Heart right ventricle (tissue), 16 donors: Measurements from ENCODE around the gene KLF16. TPM values are rescaled to one million over a fixed set of nuclear protein-coding genes. Genes with fewer than 3 reads are reported as not detected.

Experiments used
- ATAC-seq, 8 donors: fragments of 200-7000 bp; cut with Tn5 transposase; one replicate each; pipeline ENCODE4 v1.9.1; 2020; ENCODE audit warnings: mild to moderate bottlenecking in 8 of 8, moderate library complexity in 8 of 8, moderate number of reproducible peaks in 1 of 8
- DNase-seq, 2 donors: peaks; one replicate each; pipeline ENCODE4 v3.0.0-alpha.2; 2020
- H3K27ac ChIP-seq, 10 donors: fragments of 200-600 bp; sonication (generic) in 2 of 10; one replicate each; pipeline versions ENCODE4 v1.5.0 to v1.8.0; 2020 to 2022; ENCODE audit warnings: mild to moderate bottlenecking in 3 of 10
- H3K27me3 ChIP-seq, 7 donors: fragments of 200-600 bp; one replicate each; pipeline ENCODE4 v1.8.0; 2021 to 2022; ENCODE audit warnings: mild to moderate bottlenecking in 2 of 7
- H3K36me3 ChIP-seq, 9 donors: fragments of 200-600 bp; sonication (generic) in 1 of 9; one replicate each; pipeline versions ENCODE4 v1.5.0 to v1.8.0; 2020 to 2022; ENCODE audit warnings: mild to moderate bottlenecking in 2 of 9
- H3K4me1 ChIP-seq, 9 donors: fragments of 200-600 bp; sonication (generic) in 1 of 9; one replicate each; pipeline versions ENCODE4 v1.5.0 to v1.8.0; 2020 to 2022; ENCODE audit warnings: mild to moderate bottlenecking in 4 of 9
- H3K4me3 ChIP-seq, 10 donors: fragments of 200-600 bp; sonication (generic) in 2 of 10; one replicate each; pipeline versions ENCODE4 v1.5.0 to v1.8.0; 2020 to 2022; ENCODE audit warnings: mild to moderate bottlenecking in 7 of 10, moderate library complexity in 2 of 10
- H3K9me3 ChIP-seq, 11 donors: fragments of 200-600 bp in 10 of 11; sonication (generic) in 2 of 11; one replicate each; pipeline versions ENCODE4 v1.5.0 to v1.8.0; 2013 to 2022; ENCODE audit warnings: mild to moderate bottlenecking in 2 of 11, control low read depth in 1 of 11, moderate library complexity in 1 of 11
- CTCF ChIP-seq, 9 donors: fragments of 200-600 bp; sonication (generic) in 2 of 9; IDR thresholded peaks; one replicate each; pipeline versions ENCODE4 v1.5.0 to v1.8.0; 2021 to 2022; ENCODE audit warnings: antibody characterized with exemption in 9 of 9, mild to moderate bottlenecking in 5 of 9, moderate library complexity in 1 of 9
- WGBS, 2 donors: extraction: QIAGEN DNeasy Blood & Tissue Kit; methylation state at CpG; one replicate each; pipeline ENCODE4 v1.1.7; 2013; ENCODE audit warnings: inconsistent platforms in 1 of 2; 5-methylcytosine and 5-hydroxymethylcytosine counted together
- intact Hi-C, 10 donors: fragments of 100-400 bp; cut with DNase I; formaldehyde crosslinking; loops; one replicate each; pipeline versions ENCODE4 v1.11.1 to v1.14.2; 2022
- polyA plus RNA-seq, 2 donors: library from polyadenylated mRNA; stranded (reverse); fragments of 200-250 nt; gene quantifications; one replicate each; pipeline ENCODE4 v1.2.3, GENCODE V29; 2013
- total RNA-seq, 10 donors: library from RNA; stranded (reverse); fragmentation: NEBNext Ultra II Directional in 3 of 10; extraction: Animal tissue kit (Norgen Biotek cat#: 25700) in 3 of 10; gene quantifications; one replicate each; pipeline versions ENCODE4 v1.2.1 to v1.2.4, GENCODE V29; 2021 to 2023
- donor health status: Arrhythmogenic right ventricular cardiomyopathy.
- donor health status: ischemic (EF 13 %, LVEDD 7.1; RV severe dilation, severe dysfunction).
- donor health status: healthy with polysubstance abuse.
- donor health status: DM: no; HTN: yes; CAD: no.
- donor health status: DM: no; HTN: no; CAD: no.
- donor health status: ischemic (EF 25% LVEDD 6.9; RV normal size, moderate dysfunction).
- donor health status: ischemic (EF 25% LVEDD 5.7; RV mildly dilated, moderate dysfunction).
- donor health status: healthy.
- donor health status: DM: yes; HTN: yes; CAD: no.
- donor health status: Ischemic cardiomyopathy.
- donor health status: ischemic (EF 35%, LVEDD 5.7; RV mildly dilated, moderate dysfunction).
- donor health status: nonischemic (EF 11% LVEDD 7.7; RV severe dilation, severe dysfunction).
- donor health status: DM: yes; HTN: yes; CAD: no.
- donor health status: PGD.
- donor health status: ischemic (EF 29% LVEDD 5.4; RV normal size, mild dysfunction).
- donor health status: nonischemic (EF 23%, LVEDD 6.1; RV moderate dilation, normal function).

The KLF16 gene
- total and polyA plus RNA-seq, 12 donors: 4.0 to 13.4 (median 7.6) TPM

DNA sequence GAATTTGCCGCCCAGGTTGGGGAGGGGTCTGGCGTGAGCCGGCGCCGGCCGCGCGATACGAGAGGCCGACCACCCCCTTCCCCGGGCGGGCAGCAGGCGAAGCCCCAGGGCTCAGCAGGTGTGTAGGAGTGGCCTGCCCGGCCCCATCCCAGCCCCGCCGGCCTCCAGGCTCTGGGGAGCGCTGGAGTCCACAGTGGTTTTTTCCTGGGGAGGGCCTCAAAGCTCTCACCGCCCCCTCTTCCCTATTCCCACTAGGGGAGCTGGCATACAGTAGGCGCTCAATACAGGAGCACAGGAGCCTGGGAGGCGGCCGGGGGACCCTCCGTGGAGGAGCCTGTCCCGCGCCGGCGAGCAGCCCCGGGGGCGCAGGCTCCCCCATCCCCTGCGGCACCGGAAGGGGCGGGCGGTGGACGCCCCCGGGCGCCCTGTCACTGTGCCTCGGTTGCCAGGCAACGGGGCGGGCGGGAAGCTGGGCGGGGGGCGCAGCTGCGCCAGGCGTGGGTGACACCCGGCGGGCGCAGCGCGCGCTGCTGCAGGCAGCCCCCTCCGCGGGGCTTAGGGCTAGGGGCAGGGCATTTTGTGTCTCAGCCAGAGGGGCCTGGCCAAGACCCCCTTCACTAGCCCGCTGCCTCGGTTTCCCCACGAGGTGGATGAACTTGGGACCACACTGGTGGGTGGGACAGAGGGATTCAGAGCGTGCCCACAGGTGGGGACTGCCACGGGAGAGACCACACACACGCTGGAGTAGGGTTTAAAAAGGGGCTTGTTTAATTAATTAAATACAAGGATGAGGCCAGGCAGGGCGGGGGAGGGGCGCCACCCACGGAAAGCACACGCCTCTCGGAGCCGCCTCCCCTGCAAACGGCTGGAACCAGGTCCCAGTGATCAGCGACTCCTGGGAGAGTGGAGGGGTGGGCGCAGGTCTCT, 11.5 kb downstream of the KLF16 start:
- intact Hi-C loops: no loop called here
- WGBS, 2 donors: 15 to 38% methylated on average over 65 to 66 of the region's 66 CpGs
- no peak for DNase-seq
- TF ChIP-seq CTCF (IDR thresholded peaks at IDR 0.05): no peak
- Histone ChIP-seq H3K9me3 (no peaks in the 10 kb centered on the region), H3K4me3 (peak overlapping the region in 1 of 10 donors; percentile 11), H3K27ac (peak overlapping the region in 2 of 10 donors; percentile 2 to 15), H3K4me1 (peaks cover 22 to 68% (median 44%) of the 10 kb centered on the region in 9 donors), H3K27me3 (no peaks in the 10 kb centered on the region), H3K36me3 (peaks cover 0 to 6% (median 0%) of the 10 kb centered on the region in 9 donors)
- no peak for ATAC-seq

DNA sequence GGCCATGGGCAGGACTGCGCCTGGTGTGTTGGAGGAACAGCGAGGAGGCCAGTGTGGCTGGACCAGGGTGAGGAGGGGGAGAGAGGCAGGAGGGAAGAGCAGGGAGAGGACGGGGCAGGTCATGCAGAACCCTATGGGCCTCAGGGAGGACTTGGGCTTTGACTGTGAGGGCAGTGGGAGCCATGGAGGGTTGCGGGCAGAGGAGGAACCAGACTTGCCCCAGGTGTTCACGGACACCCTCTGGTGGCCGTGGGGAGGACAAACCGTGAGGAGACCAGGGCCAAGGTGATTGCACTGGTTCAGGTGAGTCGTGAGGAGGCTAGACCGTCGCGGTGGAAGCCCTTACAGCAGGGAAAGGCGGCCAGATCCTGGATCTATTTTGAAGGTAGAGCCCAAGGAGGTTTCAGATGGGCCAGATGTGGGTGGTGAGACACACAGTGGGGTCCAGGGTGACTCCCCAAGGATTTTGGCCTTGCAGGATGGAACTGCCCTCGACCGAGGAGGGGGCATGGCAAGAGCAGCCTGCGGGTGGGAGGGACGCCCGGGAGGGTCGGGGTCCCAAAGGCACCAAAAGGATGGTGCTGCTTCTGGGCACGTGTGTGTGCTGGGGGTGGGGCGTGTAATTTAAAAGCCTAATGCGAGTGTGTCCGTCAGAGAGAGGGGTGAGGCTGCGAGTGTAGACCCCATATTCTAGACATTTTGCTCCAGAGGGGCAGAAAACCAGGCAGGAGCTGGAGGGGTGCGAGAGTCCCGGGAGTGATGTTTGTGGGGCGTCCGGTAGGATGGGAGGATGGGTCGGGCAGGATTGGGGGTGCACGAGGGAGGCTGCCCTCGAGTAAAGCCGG, 12.3 kb downstream of the KLF16 start:
- intact Hi-C loops: no loop called here
- no peak for DNase-seq

GRCh38 chr19:1849886-1850398, 13.4 kb downstream of the KLF16 start:
- no peaks in the 10 kb centered on the region for H3K27me3 ChIP-seq
- TF ChIP-seq CTCF (IDR thresholded peaks at IDR 0.05): no peak
- DNase-seq (no peak), ATAC-seq (no peak)
- no peak overlapping the region for H3K27ac ChIP-seq
- H3K4me3 ChIP-seq: no peak overlapping the region
- no peaks in the 10 kb centered on the region for H3K9me3 ChIP-seq
- intact Hi-C loops: loop anchor here in 1 of 10 donors (2.0 kb wide), 1 partner anchor 25 kb away; no protein-coding TSS in a partner anchor
- H3K4me1 ChIP-seq: peaks cover 19 to 68% (median 48%) of the 10 kb centered on the region in 9 donors
- H3K36me3 ChIP-seq: peaks cover 0 to 11% (median 0%) of the 10 kb centered on the region in 9 donors
- 92% methylated on average over 10 of the region's 10 CpGs for WGBS, 2 donors

More for the DNA sequence above, 12.3 kb downstream of the KLF16 start:
- H3K27ac ChIP-seq: no peak overlapping the region
- no peaks in the 10 kb centered on the region for H3K9me3 ChIP-seq
- no peak for ATAC-seq
- H3K36me3 ChIP-seq: peaks cover 0 to 6% (median 0%) of the 10 kb centered on the region in 9 donors
- H3K27me3 ChIP-seq: no peaks in the 10 kb centered on the region
- TF ChIP-seq CTCF (IDR thresholded peaks at IDR 0.05): peak in 1 of 9 donors; percentile 8
- H3K4me1 ChIP-seq: peaks cover 23 to 70% (median 45%) of the 10 kb centered on the region in 9 donors
- WGBS, 2 donors: 68 to 73% methylated on average over 30 to 31 of the region's 31 CpGs
- H3K4me3 ChIP-seq: peak overlapping the region in 1 of 10 donors; percentile 11

DNA sequence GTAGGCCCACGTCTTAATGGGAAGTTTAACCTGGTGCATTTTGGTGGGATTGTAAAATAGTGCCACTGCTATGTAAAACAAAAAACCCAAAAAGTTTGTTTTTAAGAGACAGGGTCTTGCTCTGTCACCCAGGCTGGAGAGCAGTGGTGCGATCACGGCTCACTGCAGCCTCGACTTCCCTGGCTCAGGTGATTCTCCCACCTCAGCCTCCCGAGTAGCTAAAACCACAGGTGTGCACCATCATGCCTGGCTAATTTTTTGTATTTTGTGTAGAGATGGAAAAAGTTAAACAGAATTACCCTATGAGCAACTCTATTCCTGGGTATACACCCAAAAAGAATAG, 14.3 kb downstream of the KLF16 start:
- H3K27me3 ChIP-seq: no peaks in the 10 kb centered on the region
- 62 to 67% methylated on average over 5 of the region's 5 CpGs for WGBS, 2 donors
- no peaks in the 10 kb centered on the region for H3K9me3 ChIP-seq
- no peak for ATAC-seq
- DNase-seq: no peak
- H3K27ac ChIP-seq: peak overlapping the region in 3 of 10 donors; percentile 98 to 100 (median 99)
- peak overlapping the region in 1 of 10 donors; percentile 98 for H3K4me3 ChIP-seq
- TF ChIP-seq CTCF (IDR thresholded peaks at IDR 0.05): no peak
- peaks cover 18 to 68% (median 48%) of the 10 kb centered on the region in 9 donors for H3K4me1 ChIP-seq
- intact Hi-C loops: loop anchor here in 1 of 10 donors (2.0 kb wide), 1 partner anchor 26 kb away; no protein-coding TSS in a partner anchor
- peaks cover 0 to 18% (median 0%) of the 10 kb centered on the region in 9 donors for H3K36me3 ChIP-seq
